Transverse colon (tissue), 4 donors: ENCODE data around the gene LIN7C. TPM values are rescaled to one million over a fixed set of nuclear protein-coding genes. Genes with fewer than 3 reads are reported as not detected.

ENCODE experiments used
- DNase-seq: peaks from one replicate; pipeline ENCODE4 v3.0.0-alpha.2; 2019
- H3K27ac ChIP-seq, 4 donors: fragments of 200-600 bp; sonication (generic); 2 replicates each; pipeline ENCODE4 v1.5.1; 2016 to 2018; ENCODE audit warnings: inconsistent platforms in 4 of 4
- H3K27me3 ChIP-seq: fragments of 200-600 bp; sonication (generic); 2 replicates; pipeline ENCODE4 v1.5.1; 2017; ENCODE audit warnings: inconsistent platforms
- H3K36me3 ChIP-seq, 4 donors: fragments of 200-600 bp; sonication (generic); 2 replicates each; pipeline ENCODE4 v1.5.1; 2017 to 2019; ENCODE audit warnings: inconsistent platforms in 4 of 4
- H3K4me1 ChIP-seq, 4 donors: fragments of 200-600 bp; sonication (generic); 2 replicates each; pipeline ENCODE4 v1.5.1; 2017 to 2020; ENCODE audit warnings: inconsistent platforms in 4 of 4
- H3K4me3 ChIP-seq, 4 donors: fragments of 200-600 bp; sonication (generic); 1 replicate in 1 of 4; 2 replicates in 3 of 4; pipeline versions ENCODE4 v1.5.1 to v1.6.1; 2017 to 2019; ENCODE audit warnings: inconsistent platforms in 4 of 4
- H3K9me3 ChIP-seq, 2 donors: fragments of 200-600 bp; sonication (generic); 2 replicates each; pipeline ENCODE4 v1.5.1; 2017 to 2019; ENCODE audit warnings: inconsistent platforms in 2 of 2
- EP300 ChIP-seq: sonication (generic); formaldehyde crosslinking; IDR thresholded peaks from one replicate; pipeline ENCODE4 v1.6.1; 2017; ENCODE audit warnings: antibody characterized with exemption, low read depth
- POLR2A ChIP-seq: fragments of 450-650 bp; IDR thresholded peaks from one replicate; pipeline ENCODE4 v1.6.1; 2016; ENCODE audit warnings: antibody characterized with exemption, mild to moderate bottlenecking, moderate library complexity
- POLR2AphosphoS5 ChIP-seq, 3 donors: sonication (generic); formaldehyde crosslinking; IDR thresholded peaks; one replicate each; pipeline ENCODE4 v1.6.1; 2016; ENCODE audit warnings: antibody characterized with exemption in 3 of 3
- WGBS, 2 donors: methylation state at CpG; one replicate each; pipeline ENCODE4 v1.1.5; 2018; ENCODE audit warnings: low coverage in 1 of 2; 5-methylcytosine and 5-hydroxymethylcytosine counted together
- in situ Hi-C, 4 donors: fragments of 200-750 bp; cut with MboI; loops; one replicate each; pipeline versions ENCODE4 v1.15.0 to v1.15.1; 2017; ENCODE audit warnings: low sequenced_read_pairs in 3 of 4, low pct_ligation_motif_present in 1 of 4, low pct_unique_long_range_greater_than_20kb in 1 of 4
- intact Hi-C: fragments of 100-400 bp; cut with DNase I; formaldehyde crosslinking; loops from one replicate; pipeline ENCODE4 v1.15.1; 2023; ENCODE audit warnings: low total_unique reads
- total RNA-seq, 4 donors: library from RNA; depleted of rRNA; stranded (reverse); fragments of >200 nt; gene quantifications; one replicate each; pipeline ENCODE4 v1.1.0, GENCODE V29; 2016
- TF ChIP-seq, protein P1 (sequence below), 5 experiments: fragments of 200-600 bp in 3 of 5; fragments of 450-650 bp in 2 of 5; sonication (generic) in 3 of 5; IDR thresholded peaks; 1 replicate in 2 of 5; 2 replicates in 3 of 5; pipeline ENCODE4 v1.5.1; 2016 to 2017; ENCODE audit warnings: antibody characterized with exemption in 5 of 5, inconsistent platforms in 3 of 5, mild to moderate bottlenecking in 2 of 5, moderate library complexity in 1 of 5

Gene LIN7C
- total RNA-seq, 4 donors from 2014 or later, result 23.1 to 49.2 (median 32.4) TPM

DNA sequence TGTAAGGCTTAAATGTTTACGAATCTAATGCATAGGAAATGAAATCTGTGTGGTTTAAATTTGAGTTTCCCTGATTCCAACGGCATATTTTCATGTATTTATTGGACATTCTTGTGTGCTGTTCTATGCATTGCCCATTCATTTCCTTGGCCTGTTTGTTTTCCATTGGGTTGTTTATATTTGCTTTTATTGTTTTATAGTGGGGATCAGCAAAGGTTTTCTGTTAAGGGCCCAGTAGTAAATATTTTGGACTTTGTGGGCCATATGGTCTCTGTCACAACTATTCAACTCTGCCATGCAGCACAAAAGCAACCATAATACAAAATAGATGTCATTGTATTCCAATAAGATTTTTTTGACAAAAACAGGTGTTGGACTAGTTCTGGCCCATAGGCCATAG, 28.7 kb downstream of the LIN7C start:
- Histone ChIP-seq H3K9me3 (no peaks in the 10 kb centered on the region), H3K27ac (no peak overlapping the region), H3K27me3 (no peaks in the 10 kb centered on the region), H3K4me1 (peaks cover 0 to 10% (median 0%) of the 10 kb centered on the region in 4 donors), H3K36me3 (no peaks in the 10 kb centered on the region), H3K4me3 (no peak overlapping the region)
- in situ Hi-C loops, result loop anchor here in 2 of 4 donors (10.0 to 25.0 kb wide), 2 partner anchors 93 to 1191 kb away; no protein-coding TSS in a partner anchor
- TF ChIP-seq POLR2A, result no peak
- TF ChIP-seq EP300, result no peak
- TF ChIP-seq POLR2AphosphoS5 (IDR thresholded peaks at IDR 0.05), result no peak
- TF ChIP-seq, protein P1, sequence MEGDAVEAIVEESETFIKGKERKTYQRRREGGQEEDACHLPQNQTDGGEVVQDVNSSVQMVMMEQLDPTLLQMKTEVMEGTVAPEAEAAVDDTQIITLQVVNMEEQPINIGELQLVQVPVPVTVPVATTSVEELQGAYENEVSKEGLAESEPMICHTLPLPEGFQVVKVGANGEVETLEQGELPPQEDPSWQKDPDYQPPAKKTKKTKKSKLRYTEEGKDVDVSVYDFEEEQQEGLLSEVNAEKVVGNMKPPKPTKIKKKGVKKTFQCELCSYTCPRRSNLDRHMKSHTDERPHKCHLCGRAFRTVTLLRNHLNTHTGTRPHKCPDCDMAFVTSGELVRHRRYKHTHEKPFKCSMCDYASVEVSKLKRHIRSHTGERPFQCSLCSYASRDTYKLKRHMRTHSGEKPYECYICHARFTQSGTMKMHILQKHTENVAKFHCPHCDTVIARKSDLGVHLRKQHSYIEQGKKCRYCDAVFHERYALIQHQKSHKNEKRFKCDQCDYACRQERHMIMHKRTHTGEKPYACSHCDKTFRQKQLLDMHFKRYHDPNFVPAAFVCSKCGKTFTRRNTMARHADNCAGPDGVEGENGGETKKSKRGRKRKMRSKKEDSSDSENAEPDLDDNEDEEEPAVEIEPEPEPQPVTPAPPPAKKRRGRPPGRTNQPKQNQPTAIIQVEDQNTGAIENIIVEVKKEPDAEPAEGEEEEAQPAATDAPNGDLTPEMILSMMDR (IDR thresholded peaks at IDR 0.05), result no peak
- 38 to 49% methylated on average over 2 of the region's 2 CpGs for WGBS, 2 donors
- intact Hi-C loops, result no loop called here
- DNase-seq, result no peak

DNA sequence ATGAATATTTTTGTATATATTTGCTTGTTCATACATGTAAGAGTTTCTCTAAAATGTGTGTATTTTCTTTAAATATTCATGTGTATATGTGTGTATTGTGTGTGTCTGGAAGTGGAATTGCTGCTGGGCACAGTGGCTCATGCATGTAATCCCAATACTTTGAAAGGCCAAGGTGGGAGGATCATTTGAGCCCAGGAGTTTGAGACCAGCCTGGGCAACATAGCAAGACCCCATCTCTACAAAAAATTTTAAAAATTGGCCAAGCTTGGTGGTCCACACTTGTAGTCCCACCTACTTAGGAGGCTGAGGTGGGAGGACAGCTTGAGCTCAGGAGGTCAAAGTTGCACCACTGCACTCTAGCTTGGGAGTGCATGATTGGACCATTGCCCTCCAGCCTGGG, 29.3 kb downstream of the LIN7C start:
- intact Hi-C loops, result no loop called here
- in situ Hi-C loops, result loop anchor here in 2 of 4 donors (10.0 to 25.0 kb wide), 2 partner anchors 92 to 1190 kb away; no protein-coding TSS in a partner anchor
- no peak overlapping the region for H3K27ac ChIP-seq

DNA sequence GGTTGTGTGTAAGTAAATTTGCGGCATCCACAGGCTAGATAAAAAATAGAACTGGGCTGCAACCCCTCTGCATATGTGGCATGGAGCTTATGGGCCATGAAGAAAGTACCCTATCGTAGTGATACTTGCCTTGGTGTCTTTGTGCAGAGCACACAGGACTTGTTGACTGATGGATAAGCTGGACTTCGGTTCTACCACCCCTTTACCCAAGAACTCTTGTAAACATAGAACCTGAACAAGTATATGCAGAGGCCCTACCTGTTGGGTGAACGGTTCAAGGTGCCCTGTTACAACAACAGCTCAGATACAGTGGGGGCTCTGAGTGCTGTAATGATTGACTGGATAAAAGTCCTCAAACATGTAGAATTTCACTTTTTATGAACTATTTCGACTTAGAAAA, 30.9 kb downstream of the LIN7C start:
- Histone ChIP-seq H3K4me3 (no peak overlapping the region), H3K36me3 (no peaks in the 10 kb centered on the region), H3K27me3 (no peaks in the 10 kb centered on the region), H3K4me1 (peaks cover 0 to 13% (median 0%) of the 10 kb centered on the region in 4 donors), H3K27ac (no peak overlapping the region), H3K9me3 (no peaks in the 10 kb centered on the region)
- in situ Hi-C loops, result loop anchor here in 2 of 4 donors (10.0 to 25.0 kb wide), 2 partner anchors 91 to 1188 kb away; no protein-coding TSS in a partner anchor
- DNase-seq, result no peak
- TF ChIP-seq POLR2AphosphoS5 (IDR thresholded peaks at IDR 0.05) (no peak), POLR2A (no peak), EP300 (no peak)
- TF ChIP-seq, protein P1 (IDR thresholded peaks at IDR 0.05), result no peak
- 91 to 95% methylated on average over 4 to 5 of the region's 5 CpGs for WGBS, 2 donors
- intact Hi-C loops, result no loop called here

More for the DNA sequence above, 29.3 kb downstream of the LIN7C start:
- Histone ChIP-seq H3K4me1 (peaks cover 0 to 10% (median 0%) of the 10 kb centered on the region in 4 donors), H3K9me3 (no peaks in the 10 kb centered on the region), H3K36me3 (no peaks in the 10 kb centered on the region), H3K27me3 (no peaks in the 10 kb centered on the region), H3K4me3 (no peak overlapping the region)
- TF ChIP-seq EP300, result no peak
- TF ChIP-seq, protein P1 (IDR thresholded peaks at IDR 0.05), result no peak
- no peak for TF ChIP-seq POLR2A
- no peak for TF ChIP-seq POLR2AphosphoS5 (IDR thresholded peaks at IDR 0.05)
- no peak for DNase-seq

DNA sequence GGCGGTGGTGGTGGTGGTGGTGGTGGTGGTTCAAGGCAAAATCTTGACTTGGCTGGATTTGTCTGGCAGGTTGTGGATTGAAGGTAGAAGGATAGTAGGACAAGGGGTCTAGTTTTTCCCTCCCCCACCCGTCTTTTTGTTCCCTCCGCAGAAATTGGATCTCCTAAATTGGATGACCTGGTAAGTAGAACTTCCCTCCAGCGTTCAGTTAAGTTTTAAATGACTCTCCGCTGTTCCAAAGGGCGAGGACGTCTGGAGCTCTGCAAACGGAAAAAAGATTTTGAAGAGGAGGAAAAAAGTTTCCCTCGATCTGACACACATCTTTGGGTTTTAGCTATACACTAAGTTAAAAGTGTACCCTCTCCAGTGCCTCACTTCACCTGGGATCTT, 33.6 kb downstream of the LIN7C start:
- WGBS, 2 donors, result 3 to 16% methylated on average over 6 to 8 of the region's 9 CpGs
- H3K27ac ChIP-seq, result peak overlapping the region; percentile 92 to 97 (median 94)
- no peak for DNase-seq
- H3K9me3 ChIP-seq, result no peaks in the 10 kb centered on the region
- peaks cover 0 to 29% (median 12%) of the 10 kb centered on the region in 4 donors for H3K4me1 ChIP-seq
- H3K36me3 ChIP-seq, result no peaks in the 10 kb centered on the region
- H3K4me3 ChIP-seq, result peak overlapping the region in 3 of 4 donors; percentile 77 to 93 (median 89)
- TF ChIP-seq POLR2AphosphoS5 (IDR thresholded peaks at IDR 0.05), result no peak
- TF ChIP-seq, protein P1 (IDR thresholded peaks at IDR 0.05), result no peak
- in situ Hi-C loops, result loop anchor here in 2 of 4 donors (10.0 to 25.0 kb wide), 2 partner anchors 88 to 111 kb away; partner anchors contain the start of gene CCDC34 (in 1 of the 2)
- no peaks in the 10 kb centered on the region for H3K27me3 ChIP-seq
- intact Hi-C loops, result no loop called here
